Peyer's patch (tissue), 4 donors: Measurements from ENCODE around the gene TTC16. TPM values are rescaled to one million over a fixed set of nuclear protein-coding genes. Genes with fewer than 3 reads are reported as not detected.

Experiments
- DNase-seq, 3 donors: peaks; one replicate each; pipeline ENCODE4 v3.0.0-alpha.2; 2017 to 2019
- H3K27ac ChIP-seq, 4 donors: fragments of 200-600 bp; sonication (generic); one replicate each; pipeline ENCODE4 v1.5.1; 2016 to 2019
- H3K27me3 ChIP-seq, 2 donors: fragments of 200-600 bp; sonication (generic); one replicate each; pipeline ENCODE4 v1.5.1; 2019
- H3K36me3 ChIP-seq, 3 donors: fragments of 200-600 bp; sonication (generic); one replicate each; pipeline ENCODE4 v1.5.1; 2016 to 2019
- H3K4me1 ChIP-seq, 4 donors: fragments of 200-600 bp; sonication (generic); one replicate each; pipeline ENCODE4 v1.5.1; 2016 to 2019
- H3K4me3 ChIP-seq, 4 donors: fragments of 200-600 bp; sonication (generic); 1 replicate in 3 of 4; 2 replicates in 1 of 4; pipeline ENCODE4 v1.5.1; 2016 to 2019; ENCODE audit warnings: mild to moderate bottlenecking in 1 of 4
- H3K9me3 ChIP-seq, 4 donors: fragments of 200-600 bp; sonication (generic); one replicate each; pipeline ENCODE4 v1.5.1; 2016 to 2019; ENCODE audit warnings: mild to moderate bottlenecking in 1 of 4
- CTCF ChIP-seq, 6 experiments: fragments of 450-650 bp in 4 of 6; fragments of 200-600 bp in 2 of 6; sonication (generic) in 1 of 6; IDR thresholded peaks; one replicate each; pipeline ENCODE4 v1.5.1; 2017 to 2019; ENCODE audit warnings: antibody characterized with exemption in 6 of 6, mild to moderate bottlenecking in 3 of 6, moderate library complexity in 1 of 6
- POLR2A ChIP-seq, 2 donors: fragments of 450-650 bp; IDR thresholded peaks; one replicate each; pipeline ENCODE4 v1.5.1; 2017; ENCODE audit warnings: antibody characterized with exemption in 2 of 2, mild to moderate bottlenecking in 2 of 2, moderate library complexity in 2 of 2
- total RNA-seq, 4 donors: library from RNA; depleted of rRNA; stranded (reverse); fragments of >200 nt; gene quantifications; one replicate each; pipeline ENCODE4 v1.1.0, GENCODE V29; 2016

TTC16 gene
- total RNA-seq, 4 donors from 2014 or later = not detected

- DNase-seq = no peak
- TF ChIP-seq CTCF (IDR thresholded peaks at IDR 0.05) (no peak), POLR2A (IDR thresholded peaks at IDR 0.05) (no peak)
- peaks cover 0 to 4% (median 0%) of the 10 kb centered on the region in 3 donors for H3K36me3 ChIP-seq
- H3K9me3 ChIP-seq = no peaks in the 10 kb centered on the region
- H3K27ac ChIP-seq = no peak overlapping the region
- no peak overlapping the region for H3K4me3 ChIP-seq
- H3K27me3 ChIP-seq = peaks cover 0 to 11% of the 10 kb centered on the region in 2 donors
- peaks cover 0 to 16% (median 0%) of the 10 kb centered on the region in 4 donors for H3K4me1 ChIP-seq
Observed at GRCh38 chr9:127742435-127743088, 26.7 kb downstream of the TTC16 start.

GRCh38 chr9:127744398-127745110 lies 28.7 kb downstream of the TTC16 start:
- H3K9me3 ChIP-seq = no peaks in the 10 kb centered on the region
- no peak for DNase-seq
- no peak overlapping the region for H3K27ac ChIP-seq
- H3K4me3 ChIP-seq = no peak overlapping the region
- peaks cover 0 to 16% (median 0%) of the 10 kb centered on the region in 4 donors for H3K4me1 ChIP-seq
- TF ChIP-seq CTCF (IDR thresholded peaks at IDR 0.05) (no peak), POLR2A (IDR thresholded peaks at IDR 0.05) (no peak)
- peaks cover 0 to 7% (median 0%) of the 10 kb centered on the region in 3 donors for H3K36me3 ChIP-seq
- H3K27me3 ChIP-seq = peaks cover 0 to 11% of the 10 kb centered on the region in 2 donors

- H3K4me1 ChIP-seq = peaks cover 0 to 6% (median 0%) of the 10 kb centered on the region in 4 donors
Observed at GRCh38 chr9:127746959-127747569, 31.2 kb downstream of the TTC16 start.

GRCh38 chr9:127749090-127749787 lies 33.4 kb downstream of the TTC16 start:
- H3K36me3 ChIP-seq = peaks cover 0 to 16% (median 0%) of the 10 kb centered on the region in 3 donors
- no peak for DNase-seq
- no peaks in the 10 kb centered on the region for H3K9me3 ChIP-seq
- no peak overlapping the region for H3K27ac ChIP-seq
- H3K4me3 ChIP-seq = no peak overlapping the region
- H3K27me3 ChIP-seq = peaks cover 0 to 4% of the 10 kb centered on the region in 2 donors
- TF ChIP-seq CTCF (IDR thresholded peaks at IDR 0.05) = no peak
- TF ChIP-seq POLR2A (IDR thresholded peaks at IDR 0.05) = no peak
- no peaks in the 10 kb centered on the region for H3K4me1 ChIP-seq

More at GRCh38 chr9:127746959-127747569, 31.2 kb downstream of the TTC16 start:
- no peak overlapping the region for H3K27ac ChIP-seq
- H3K27me3 ChIP-seq = peaks cover 0 to 9% of the 10 kb centered on the region in 2 donors
- TF ChIP-seq POLR2A (IDR thresholded peaks at IDR 0.05) (no peak), CTCF (IDR thresholded peaks at IDR 0.05) (no peak)
- peaks cover 0 to 16% (median 0%) of the 10 kb centered on the region in 3 donors for H3K36me3 ChIP-seq
- no peak overlapping the region for H3K4me3 ChIP-seq
- H3K9me3 ChIP-seq = no peaks in the 10 kb centered on the region
- no peak for DNase-seq
